GM12878 (cell line): ENCODE data around the gene ENTREP1. TPM values are rescaled to one million over a fixed set of nuclear protein-coding genes. Genes with fewer than 3 reads are reported as not detected.

Experiments
- ATAC-seq: fragments of 200-7000 bp; cut with Tn5 transposase; 3 replicates; pipeline ENCODE4 v1.9.1; 2020; ENCODE audit warnings: mild to moderate bottlenecking, moderate library complexity
- BruUV-seq: library from RNA; stranded (reverse); fragments of 400-500 nt; replicated peaks from 2 replicates; lab custom pipeline; 2021; lab: Mats Ljungman, UMichigan
- CTCF ChIA-PET: fragments of 300-600 bp; sonication (Branson Sonifier 250); formaldehyde crosslinking; extraction: SDS; loops from one replicate; lab custom pipeline; 2021; ENCODE audit warnings: inconsistent platforms; lab: Yijun Ruan, JAX
- POLR2A ChIA-PET: fragments of 350-600 bp; formaldehyde crosslinking; extraction: SDS; loops from one replicate; lab custom pipeline; 2021; ENCODE audit warnings: inconsistent platforms; lab: Charles Lee
- RAD21 ChIA-PET: fragments of 300-600 bp; sonication (Branson Sonifier 250); formaldehyde crosslinking; loops from one replicate; lab custom pipeline; 2023; ENCODE audit warnings: antibody characterized with exemption; ENCODE audit not compliant: unreplicated experiment; lab: Charles Lee
- SMC1A ChIA-PET: fragments of 300-600 bp; sonication (Branson Sonifier 250); formaldehyde crosslinking; loops from one replicate; lab custom pipeline; 2023; ENCODE audit not compliant: unreplicated experiment, uncharacterized antibody; lab: Charles Lee
- DNase-seq: peaks from one replicate; pipeline ENCODE4 v3.0.0-alpha.2; 2011; ENCODE audit warnings: low read depth, low spot score
- FAIRE-seq: peaks from 3 replicates; lab custom pipeline; 2011; peaks lifted over from hg19 to GRCh38; lab: Jason Lieb, UNC
- H2AFZ ChIP-seq: 2 replicates; pipeline ENCODE4 v1.6.0; 2011; ENCODE audit warnings: low read depth, low read length, control low read depth; ENCODE audit not compliant: control insufficient read depth
- H3K27ac ChIP-seq: 2 replicates; pipeline ENCODE4 v1.5.1; 2011; ENCODE audit warnings: control low read depth; ENCODE audit not compliant: control insufficient read depth, insufficient read depth
- H3K27me3 ChIP-seq, 2 experiments: replicated peaks in 1 of 2; 2 replicates each; pipeline versions ENCODE4 v1.6.0 to v1.6.1; 2011; ENCODE audit warnings: low read length in 1 of 2; ENCODE audit not compliant: control insufficient read depth in 2 of 2, insufficient read depth in 2 of 2
- H3K36me3 ChIP-seq, 2 experiments: 2 replicates each; pipeline ENCODE4 v1.5.1; 2011; ENCODE audit warnings: low read length in 1 of 2; ENCODE audit not compliant: control insufficient read depth in 2 of 2, insufficient read depth in 2 of 2
- H3K4me1 ChIP-seq: 2 replicates; pipeline ENCODE4 v1.6.1; 2011; ENCODE audit warnings: mild to moderate bottlenecking, low read length, moderate library complexity, mixed read lengths; ENCODE audit not compliant: control insufficient read depth, insufficient read depth
- H3K4me2 ChIP-seq: 2 replicates; pipeline ENCODE4 v1.6.0; 2011; ENCODE audit warnings: control low read depth; ENCODE audit not compliant: control insufficient read depth, insufficient read depth
- H3K4me3 ChIP-seq: fragments of 200-600 bp; sonication (generic); 2 replicates; pipeline ENCODE4 v1.5.1; 2016
- H3K79me2 ChIP-seq: 2 replicates; pipeline ENCODE4 v1.6.0; 2011; ENCODE audit warnings: low read length; ENCODE audit not compliant: control insufficient read depth, insufficient read depth
- H3K9ac ChIP-seq: 2 replicates; pipeline ENCODE4 v1.8.0; 2011; ENCODE audit warnings: low read length, control low read depth, mixed read lengths; ENCODE audit not compliant: control insufficient read depth, insufficient read depth
- H3K9me3 ChIP-seq: replicated peaks from 3 replicates; pipeline ENCODE4 v1.5.1; 2011; ENCODE audit warnings: mild to moderate bottlenecking, low read length; ENCODE audit not compliant: control insufficient read depth, insufficient read depth
- H4K20me1 ChIP-seq: 2 replicates; pipeline ENCODE4 v1.6.0; 2011; ENCODE audit not compliant: control insufficient read depth, insufficient read depth
- ATF7 ChIP-seq: fragments of 450-650 bp; IDR thresholded peaks from 2 replicates; pipeline ENCODE4 v1.6.1; 2016; ENCODE audit warnings: low read depth, mild to moderate bottlenecking
- BCL11A ChIP-seq: IDR thresholded peaks from 2 replicates; pipeline ENCODE4 v1.6.1; 2011; ENCODE audit warnings: low read depth, low read length
- CEBPB ChIP-seq, 2 experiments: fragments of 150-350 bp in 1 of 2; IDR thresholded peaks; 2 replicates each; pipeline ENCODE4 v1.6.1; 2012 to 2014; ENCODE audit warnings: low read depth in 2 of 2, low read length in 2 of 2, borderline replicate concordance in 1 of 2, inconsistent platforms in 1 of 2
- EGR1 ChIP-seq, 2 experiments: IDR thresholded peaks; 1 replicate in 1 of 2; 2 replicates in 1 of 2; pipeline ENCODE4 v1.6.1; 2011 to 2012; ENCODE audit warnings: low read depth in 2 of 2, low read length in 2 of 2, borderline replicate concordance in 1 of 2, mild to moderate bottlenecking in 1 of 2, moderate library complexity in 1 of 2
- GATAD2B ChIP-seq: fragments of 450-650 bp; conservative IDR thresholded peaks from 2 replicates; pipeline ENCODE4 v1.6.1; 2017; ENCODE audit warnings: low read depth, mild to moderate bottlenecking, moderate library complexity
- HDGF ChIP-seq: fragments of 450-650 bp; IDR thresholded peaks from 2 replicates; pipeline ENCODE4 v1.6.1; 2016; ENCODE audit warnings: antibody characterized with exemption
- MXI1 ChIP-seq: fragments of 150-350 bp; IDR thresholded peaks from 2 replicates; pipeline ENCODE4 v1.6.1; 2011; ENCODE audit warnings: low read depth, mild to moderate bottlenecking, inconsistent platforms, low read length, improper control_type of control experiment
- RFX5 ChIP-seq: IDR thresholded peaks from 2 replicates; pipeline ENCODE4 v1.6.1; 2011; ENCODE audit warnings: low read depth, low read length, improper control_type of control experiment
- SREBF2 ChIP-seq: IDR thresholded peaks from 2 replicates; pipeline ENCODE4 v1.6.1; 2012; ENCODE audit warnings: mild to moderate bottlenecking, low read length
- STAT3 ChIP-seq: IDR thresholded peaks from 2 replicates; pipeline ENCODE4 v1.6.1; 2011; ENCODE audit warnings: low read depth, low read length, improper control_type of control experiment
- WRNIP1 ChIP-seq: IDR thresholded peaks from 2 replicates; pipeline ENCODE4 v1.6.1; 2011; ENCODE audit warnings: low read depth, low read length, improper control_type of control experiment, borderline replicate concordance
- WGBS: methylation state at CpG from one replicate; pipeline ENCODE4 v1.1.6; 2016; ENCODE audit warnings: low lambda C conversion rate; ENCODE audit not compliant: insufficient replicate concordance, insufficient coverage; ENCODE audit errors: missing lambda C conversion rate; 5-methylcytosine and 5-hydroxymethylcytosine counted together
- in situ Hi-C: fragments of 300-500 bp; cut with MboI; formaldehyde crosslinking; loops from 9 replicates; pipeline ENCODE4 v1.14.3; 2018; ENCODE audit warnings: mixed read lengths
- intact Hi-C: fragments of 100-400 bp; cut with micrococcal nuclease; formaldehyde crosslinking; loops from one replicate; pipeline ENCODE4 v1.14.2; 2022; ENCODE audit not compliant: unreplicated experiment
- polyA plus RNA-seq, 11 experiments: library from polyadenylated mRNA; depleted of rRNA in 4 of 11; unstranded in 6 of 11; stranded (reverse) in 5 of 11; fragments of >200 nt; fragmentation: Nextera tagmentation in 4 of 11; fragmentation: Illumina TruSeq in 1 of 11; extraction: Ambion mirVana in 4 of 11; extraction: Trizol in 1 of 11; gene quantifications; 1 replicate in 1 of 11; 2 replicates in 10 of 11; pipeline versions ENCODE4 v1.2.1 to v1.2.3, GENCODE V29; 2011 to 2016; ENCODE audit warnings: inconsistent platforms in 2 of 11, missing spikeins in 2 of 11, low read depth in 1 of 11
- total RNA-seq, 4 experiments: library from RNA; depleted of rRNA in 3 of 4; stranded (reverse); fragments of >200 nt in 3 of 4; fragmentation: Illumina TruSeq in 1 of 4; extraction: Trizol in 1 of 4; gene quantifications; 2 replicates each; pipeline versions ENCODE4 v1.2.1 to v1.2.3, GENCODE V29; 2013 to 2021
- TF ChIP-seq, protein P1 (sequence below): fragments of 450-650 bp; IDR thresholded peaks from 2 replicates; pipeline ENCODE4 v1.6.1; 2018; ENCODE audit warnings: mild to moderate bottlenecking, low read depth, moderate library complexity; ENCODE audit not compliant: partially characterized antibody
- TF ChIP-seq, protein P2 (sequence below), 3 experiments: IDR thresholded peaks in 2 of 3; conservative IDR thresholded peaks in 1 of 3; 2 replicates each; pipeline ENCODE4 v1.5.1; 2011; ENCODE audit warnings: low read depth in 3 of 3, low read length in 3 of 3, mild to moderate bottlenecking in 3 of 3, control low read depth in 2 of 3, moderate library complexity in 2 of 3, inconsistent platforms in 1 of 3, mixed read lengths in 1 of 3; ENCODE audit not compliant: control insufficient read depth in 2 of 3, insufficient read depth in 1 of 3; ENCODE audit errors: extremely low read depth in 1 of 3
- TF ChIP-seq, protein P3 (sequence below): IDR thresholded peaks from 2 replicates; pipeline ENCODE4 v1.6.1; 2011; ENCODE audit warnings: low read depth, low read length, improper control_type of control experiment, borderline replicate concordance
- TF ChIP-seq, protein P4 (sequence below): IDR thresholded peaks from 2 replicates; pipeline ENCODE4 v1.6.1; 2012; ENCODE audit warnings: low read depth, low read length, improper control_type of control experiment

The ENTREP1 gene
- total and polyA plus RNA-seq, 10 of the 15 experiments (the other 5 are each of a cell fraction or from before 2014, with no cell fraction given), result not detected

DNA sequence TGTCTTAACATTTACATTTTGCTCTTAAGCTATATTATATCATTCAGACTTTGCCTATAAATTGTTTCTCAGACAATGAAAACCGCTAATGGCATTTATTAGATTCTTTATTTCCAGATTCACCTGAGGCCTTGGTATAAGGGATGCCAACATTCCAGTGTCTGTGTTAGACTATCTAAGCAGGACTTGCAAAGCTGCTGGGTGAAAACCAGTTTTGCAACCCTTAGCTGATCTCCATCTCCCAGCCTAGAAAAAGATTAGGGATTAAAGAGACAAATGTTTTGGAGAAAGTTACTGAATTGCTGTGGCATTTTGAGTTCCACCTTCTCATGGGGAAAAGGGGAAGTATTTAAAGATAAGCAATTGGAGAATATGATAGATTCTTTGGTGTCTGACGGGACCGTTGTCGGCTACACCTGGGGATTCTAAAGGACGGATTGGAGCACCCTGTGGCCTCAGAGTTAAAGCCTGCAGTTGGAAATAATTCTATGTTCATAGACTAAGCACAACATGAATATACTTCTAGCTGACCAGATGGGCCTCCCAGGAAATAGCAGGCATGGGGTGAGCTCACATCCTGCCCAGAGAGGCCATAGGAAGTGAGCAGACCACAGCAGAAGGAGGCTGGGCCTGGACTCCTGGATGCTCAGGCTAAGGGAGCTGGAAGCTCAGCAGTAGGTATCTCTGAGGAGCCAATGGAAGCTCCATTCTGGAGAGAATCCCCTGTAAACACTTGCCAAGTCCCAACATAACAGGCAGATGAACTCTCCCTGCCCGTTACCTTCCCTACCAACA is 21.8 kb downstream of the ENTREP1 start:
- H3K4me2 ChIP-seq, result no peak overlapping the region
- ChIA-PET CTCF (no interaction called here), RAD21 (no interaction called here), POLR2A (no interaction called here), SMC1A (no interaction called here)
- 34% methylated on average over 6 of the region's 6 CpGs for WGBS
- no peak for ATAC-seq
- no peak for DNase-seq
- no peak overlapping the region for H3K9ac ChIP-seq
- H3K79me2 ChIP-seq, result no peaks in the 10 kb centered on the region
- intact Hi-C loops (no loop called here), in situ Hi-C loops (no loop called here)
- FAIRE-seq, result no peak
- H3K27me3 ChIP-seq, result no peaks in the 10 kb centered on the region; a peak in 1 of 4 replicates
- TF ChIP-seq BCL11A (no peak), WRNIP1 (no peak), SREBF2 (no peak), HDGF (no peak), GATAD2B (no peak), CEBPB (IDR thresholded peaks at IDR 0.05; ENCODE audit: borderline replicate concordance in 1 of 2, low read depth in 2 of 2, low read length in 2 of 2) (no peak), MXI1 (no peak), EGR1 (IDR thresholded peaks at IDR 0.05; ENCODE audit: borderline replicate concordance in 1 of 2, low read depth in 2 of 2, low read length in 2 of 2) (no peak), RFX5 (no peak), ATF7 (no peak), STAT3 (no peak)
- TF ChIP-seq, protein P1, sequence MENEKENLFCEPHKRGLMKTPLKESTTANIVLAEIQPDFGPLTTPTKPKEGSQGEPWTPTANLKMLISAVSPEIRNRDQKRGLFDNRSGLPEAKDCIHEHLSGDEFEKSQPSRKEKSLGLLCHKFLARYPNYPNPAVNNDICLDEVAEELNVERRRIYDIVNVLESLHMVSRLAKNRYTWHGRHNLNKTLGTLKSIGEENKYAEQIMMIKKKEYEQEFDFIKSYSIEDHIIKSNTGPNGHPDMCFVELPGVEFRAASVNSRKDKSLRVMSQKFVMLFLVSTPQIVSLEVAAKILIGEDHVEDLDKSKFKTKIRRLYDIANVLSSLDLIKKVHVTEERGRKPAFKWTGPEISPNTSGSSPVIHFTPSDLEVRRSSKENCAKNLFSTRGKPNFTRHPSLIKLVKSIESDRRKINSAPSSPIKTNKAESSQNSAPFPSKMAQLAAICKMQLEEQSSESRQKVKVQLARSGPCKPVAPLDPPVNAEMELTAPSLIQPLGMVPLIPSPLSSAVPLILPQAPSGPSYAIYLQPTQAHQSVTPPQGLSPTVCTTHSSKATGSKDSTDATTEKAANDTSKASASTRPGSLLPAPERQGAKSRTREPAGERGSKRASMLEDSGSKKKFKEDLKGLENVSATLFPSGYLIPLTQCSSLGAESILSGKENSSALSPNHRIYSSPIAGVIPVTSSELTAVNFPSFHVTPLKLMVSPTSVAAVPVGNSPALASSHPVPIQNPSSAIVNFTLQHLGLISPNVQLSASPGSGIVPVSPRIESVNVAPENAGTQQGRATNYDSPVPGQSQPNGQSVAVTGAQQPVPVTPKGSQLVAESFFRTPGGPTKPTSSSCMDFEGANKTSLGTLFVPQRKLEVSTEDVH, result no peak
- TF ChIP-seq, protein P2, sequence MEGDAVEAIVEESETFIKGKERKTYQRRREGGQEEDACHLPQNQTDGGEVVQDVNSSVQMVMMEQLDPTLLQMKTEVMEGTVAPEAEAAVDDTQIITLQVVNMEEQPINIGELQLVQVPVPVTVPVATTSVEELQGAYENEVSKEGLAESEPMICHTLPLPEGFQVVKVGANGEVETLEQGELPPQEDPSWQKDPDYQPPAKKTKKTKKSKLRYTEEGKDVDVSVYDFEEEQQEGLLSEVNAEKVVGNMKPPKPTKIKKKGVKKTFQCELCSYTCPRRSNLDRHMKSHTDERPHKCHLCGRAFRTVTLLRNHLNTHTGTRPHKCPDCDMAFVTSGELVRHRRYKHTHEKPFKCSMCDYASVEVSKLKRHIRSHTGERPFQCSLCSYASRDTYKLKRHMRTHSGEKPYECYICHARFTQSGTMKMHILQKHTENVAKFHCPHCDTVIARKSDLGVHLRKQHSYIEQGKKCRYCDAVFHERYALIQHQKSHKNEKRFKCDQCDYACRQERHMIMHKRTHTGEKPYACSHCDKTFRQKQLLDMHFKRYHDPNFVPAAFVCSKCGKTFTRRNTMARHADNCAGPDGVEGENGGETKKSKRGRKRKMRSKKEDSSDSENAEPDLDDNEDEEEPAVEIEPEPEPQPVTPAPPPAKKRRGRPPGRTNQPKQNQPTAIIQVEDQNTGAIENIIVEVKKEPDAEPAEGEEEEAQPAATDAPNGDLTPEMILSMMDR (IDR thresholded peaks at IDR 0.05 in 2 of 3, conservative IDR thresholded peaks at IDR 0.05 in 1 of 3; ENCODE audit: control insufficient read depth in 2 of 3, extremely low read depth in 1 of 3, insufficient read depth in 1 of 3, low read depth in 3 of 3, low read length in 3 of 3), result no peak
- TF ChIP-seq, protein P3, sequence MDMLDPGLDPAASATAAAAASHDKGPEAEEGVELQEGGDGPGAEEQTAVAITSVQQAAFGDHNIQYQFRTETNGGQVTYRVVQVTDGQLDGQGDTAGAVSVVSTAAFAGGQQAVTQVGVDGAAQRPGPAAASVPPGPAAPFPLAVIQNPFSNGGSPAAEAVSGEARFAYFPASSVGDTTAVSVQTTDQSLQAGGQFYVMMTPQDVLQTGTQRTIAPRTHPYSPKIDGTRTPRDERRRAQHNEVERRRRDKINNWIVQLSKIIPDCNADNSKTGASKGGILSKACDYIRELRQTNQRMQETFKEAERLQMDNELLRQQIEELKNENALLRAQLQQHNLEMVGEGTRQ, result no peak
- TF ChIP-seq, protein P4, sequence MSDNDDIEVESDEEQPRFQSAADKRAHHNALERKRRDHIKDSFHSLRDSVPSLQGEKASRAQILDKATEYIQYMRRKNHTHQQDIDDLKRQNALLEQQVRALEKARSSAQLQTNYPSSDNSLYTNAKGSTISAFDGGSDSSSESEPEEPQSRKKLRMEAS, result no peak
- no peak overlapping the region for H3K4me3 ChIP-seq
- no peaks in the 10 kb centered on the region for H3K4me1 ChIP-seq
- no peak overlapping the region for H3K27ac ChIP-seq
- no peaks in the 10 kb centered on the region for H3K36me3 ChIP-seq
- no peaks in the 10 kb centered on the region for H3K9me3 ChIP-seq
- H2AFZ ChIP-seq, result no peak overlapping the region
- no peaks in the 10 kb centered on the region for H4K20me1 ChIP-seq
- BruUV-seq, result no TSS peak
